Esophagus squamous epithelium (tissue), 4 donors: ENCODE measurements around the gene ST6GAL1.

Experiments used
- CTCF ChIP-seq, 6 experiments: fragments of 450-650 bp in 4 of 6; fragments of 200-600 bp in 2 of 6; sonication (generic) in 2 of 6; IDR thresholded peaks; one replicate each; pipeline ENCODE4 v1.5.1; 2016 to 2019; ENCODE audit warnings: antibody characterized with exemption in 6 of 6, mild to moderate bottlenecking in 4 of 6, moderate library complexity in 4 of 6
- POLR2A ChIP-seq, 4 donors: fragments of 450-650 bp; IDR thresholded peaks; one replicate each; pipeline ENCODE4 v1.6.1; 2017; ENCODE audit warnings: antibody characterized with exemption in 4 of 4, mild to moderate bottlenecking in 4 of 4, moderate library complexity in 3 of 4

GRCh38 chr3:186962445-186962844, 32.1 kb downstream of the ST6GAL1 start:
- TF ChIP-seq CTCF (IDR thresholded peaks at IDR 0.05): no peak
- no peak for TF ChIP-seq POLR2A (IDR thresholded peaks at IDR 0.05)
